Neuron (in vitro differentiated cells): ENCODE data around the gene SMARCA2.

Experiments used
- H2AFZ ChIP-seq: one replicate; pipeline ENCODE4 v1.6.1; 2013; ENCODE audit warnings: low read depth, mild to moderate bottlenecking, inconsistent platforms, low read length, moderate library complexity
- H3K27me3 ChIP-seq: one replicate; pipeline ENCODE4 v1.6.1; 2013; ENCODE audit warnings: low read length; ENCODE audit not compliant: insufficient read depth
- H3K36me3 ChIP-seq: one replicate; pipeline ENCODE4 v1.6.1; 2013; ENCODE audit warnings: low read length; ENCODE audit not compliant: insufficient read depth
- H3K4me1 ChIP-seq: one replicate; pipeline ENCODE4 v1.6.1; 2013; ENCODE audit warnings: low read length; ENCODE audit not compliant: insufficient read depth
- H3K4me3 ChIP-seq: 2 replicates; pipeline ENCODE4 v1.5.1; 2013; ENCODE audit warnings: mild to moderate bottlenecking, low read length, moderate library complexity
- H3K9me3 ChIP-seq: one replicate; pipeline ENCODE4 v1.6.1; 2013; ENCODE audit warnings: low read length

The SMARCA2 gene

DNA sequence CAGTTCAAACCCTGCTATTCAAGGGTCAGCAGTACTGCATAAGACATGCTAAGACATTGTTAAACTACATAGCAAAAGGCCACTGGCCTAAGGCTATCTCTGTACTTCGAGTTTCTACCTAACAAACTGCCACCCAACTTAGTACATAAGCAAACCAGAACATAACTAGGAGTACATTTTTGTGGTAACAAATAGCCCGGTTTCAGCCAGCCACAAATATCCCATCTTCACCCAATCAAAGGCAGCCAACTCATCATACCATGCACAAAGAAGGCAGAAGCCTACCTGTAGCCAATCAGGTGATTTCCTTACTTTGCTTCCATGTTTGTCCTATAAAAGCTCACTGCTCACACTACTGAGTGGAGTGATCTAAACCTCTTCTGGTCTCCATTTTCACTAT is 201.4 kb downstream of the SMARCA2 start:
- H3K9me3 ChIP-seq, result no peaks in the 10 kb centered on the region
- no peak overlapping the region for H2AFZ ChIP-seq
- no peak overlapping the region for H3K4me3 ChIP-seq
- no peaks in the 10 kb centered on the region for H3K27me3 ChIP-seq
- H3K36me3 ChIP-seq, result no peaks in the 10 kb centered on the region
- H3K4me1 ChIP-seq, result peaks cover 10% of the 10 kb centered on the region

GRCh38 chr9:2217540-2217939 is 202.4 kb downstream of the SMARCA2 start:
- H3K9me3 ChIP-seq, result no peaks in the 10 kb centered on the region
- H3K36me3 ChIP-seq, result no peaks in the 10 kb centered on the region
- H2AFZ ChIP-seq, result no peak overlapping the region
- H3K27me3 ChIP-seq, result no peaks in the 10 kb centered on the region
- no peak overlapping the region for H3K4me3 ChIP-seq
- H3K4me1 ChIP-seq, result peaks cover 10% of the 10 kb centered on the region

GRCh38 chr9:2220036-2220435 is 204.9 kb downstream of the SMARCA2 start:
- Histone ChIP-seq H3K9me3 (no peaks in the 10 kb centered on the region), H3K27me3 (no peaks in the 10 kb centered on the region), H3K4me1 (peaks cover 10% of the 10 kb centered on the region), H2AFZ (no peak overlapping the region), H3K36me3 (no peaks in the 10 kb centered on the region), H3K4me3 (no peak overlapping the region)

DNA sequence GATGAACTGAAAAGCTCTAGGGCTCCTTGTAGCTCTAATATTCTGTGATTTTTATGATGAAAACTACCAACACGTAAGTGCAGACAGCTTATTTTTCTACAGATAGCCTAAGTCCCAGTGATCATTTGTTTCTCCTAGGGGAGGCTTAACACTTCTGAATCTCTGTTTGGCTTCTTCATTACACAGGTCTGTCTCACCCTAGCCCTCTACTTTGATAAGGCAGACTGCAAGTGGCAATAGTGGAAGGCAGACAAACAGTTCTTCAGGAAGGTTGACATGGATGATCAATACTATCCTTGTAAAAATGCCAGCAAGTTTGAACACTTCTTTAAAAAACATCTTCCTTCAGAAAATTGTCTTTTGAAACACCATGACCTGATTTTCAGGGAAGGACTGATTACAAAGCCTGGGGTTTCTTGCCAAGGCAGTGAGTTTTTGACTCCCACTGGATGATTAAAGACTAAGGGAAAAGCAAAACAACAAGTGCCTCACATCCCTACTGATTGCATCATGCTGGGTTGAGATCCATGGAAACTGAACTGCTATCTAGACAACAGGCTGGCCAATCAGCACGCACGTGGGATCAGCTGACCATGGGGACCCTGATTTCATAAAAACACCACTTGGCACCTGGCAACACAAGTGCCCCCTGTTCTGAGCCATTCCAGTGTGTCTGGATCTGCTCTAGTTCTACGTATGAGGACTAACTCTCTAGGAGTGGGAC is 212.2 kb downstream of the SMARCA2 start:
- Histone ChIP-seq H3K9me3 (no peaks in the 10 kb centered on the region), H3K4me1 (no peaks in the 10 kb centered on the region), H3K27me3 (no peaks in the 10 kb centered on the region), H3K4me3 (no peak overlapping the region), H2AFZ (no peak overlapping the region), H3K36me3 (no peaks in the 10 kb centered on the region)

- H3K27me3 ChIP-seq, result no peaks in the 10 kb centered on the region
- no peaks in the 10 kb centered on the region for H3K9me3 ChIP-seq
- H3K4me1 ChIP-seq, result no peaks in the 10 kb centered on the region
- H3K4me3 ChIP-seq, result no peak overlapping the region
- no peak overlapping the region for H2AFZ ChIP-seq
- H3K36me3 ChIP-seq, result no peaks in the 10 kb centered on the region
These were observed 213.0 kb downstream of the SMARCA2 start for GRCh38 chr9:2228132-2228531.

GRCh38 chr9:2228641-2229040 is 213.5 kb downstream of the SMARCA2 start:
- Histone ChIP-seq H3K9me3 (no peaks in the 10 kb centered on the region), H2AFZ (no peak overlapping the region), H3K27me3 (no peaks in the 10 kb centered on the region), H3K36me3 (no peaks in the 10 kb centered on the region), H3K4me1 (no peaks in the 10 kb centered on the region), H3K4me3 (no peak overlapping the region)

DNA sequence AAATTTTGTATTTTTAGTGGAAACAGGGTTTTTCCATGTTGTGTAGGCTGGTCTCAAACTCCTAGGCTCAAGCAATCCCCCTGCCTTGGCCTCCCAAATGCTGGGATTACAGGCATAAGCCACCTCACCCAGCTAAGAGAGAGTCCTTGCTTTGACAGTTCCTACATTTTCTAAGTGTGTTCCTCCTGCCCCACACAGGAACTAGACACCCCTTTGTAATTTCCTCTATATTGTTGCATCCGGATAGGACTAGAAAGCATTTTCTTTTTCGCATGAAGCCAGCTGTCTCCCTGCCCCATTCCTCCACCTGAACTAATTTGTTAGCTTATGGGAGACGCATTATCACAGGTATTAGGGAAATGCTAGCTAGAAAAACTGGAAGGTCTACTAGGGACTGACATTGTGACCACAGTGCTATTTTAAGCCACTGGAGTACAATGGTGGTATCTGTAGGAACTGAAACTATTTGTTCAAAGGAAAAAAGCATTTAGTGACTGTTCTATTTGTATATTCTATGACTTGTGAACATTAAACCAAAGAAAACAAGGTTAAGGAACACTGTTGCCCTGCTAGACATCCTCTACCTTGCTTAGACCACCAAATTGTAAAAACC is 214.1 kb downstream of the SMARCA2 start:
- Histone ChIP-seq H3K27me3 (no peaks in the 10 kb centered on the region), H2AFZ (no peak overlapping the region), H3K4me3 (no peak overlapping the region), H3K4me1 (peaks cover 2% of the 10 kb centered on the region), H3K36me3 (no peaks in the 10 kb centered on the region), H3K9me3 (no peaks in the 10 kb centered on the region)

DNA sequence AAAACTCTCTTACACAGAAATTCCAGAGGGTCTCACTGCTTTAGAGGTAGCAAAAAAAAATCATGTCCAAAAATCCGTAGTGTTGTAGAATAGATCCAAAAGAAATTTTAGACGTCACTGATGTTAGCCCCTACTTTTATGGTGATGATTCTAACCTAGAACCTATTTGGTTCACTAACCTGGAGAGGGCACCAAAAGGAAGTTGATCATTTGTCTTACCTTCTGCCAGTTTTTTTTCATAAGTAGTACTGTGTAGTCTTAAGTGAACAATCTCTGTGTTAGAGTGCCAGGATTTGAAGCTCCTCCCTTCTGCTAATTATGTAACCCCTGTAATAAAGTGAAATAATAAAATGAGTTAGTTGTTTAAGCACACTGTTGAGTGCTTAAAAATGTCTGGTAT is 215.2 kb downstream of the SMARCA2 start:
- H2AFZ ChIP-seq, result no peak overlapping the region
- H3K9me3 ChIP-seq, result no peaks in the 10 kb centered on the region
- H3K4me3 ChIP-seq, result no peak overlapping the region
- peaks cover 7% of the 10 kb centered on the region for H3K4me1 ChIP-seq
- H3K27me3 ChIP-seq, result no peaks in the 10 kb centered on the region
- H3K36me3 ChIP-seq, result no peaks in the 10 kb centered on the region

- Histone ChIP-seq H3K4me1 (peaks cover 7% of the 10 kb centered on the region), H2AFZ (no peak overlapping the region), H3K9me3 (no peaks in the 10 kb centered on the region), H3K36me3 (no peaks in the 10 kb centered on the region), H3K4me3 (no peak overlapping the region), H3K27me3 (no peaks in the 10 kb centered on the region)
These were observed 216.0 kb downstream of the SMARCA2 start for GRCh38 chr9:2231101-2231500.

DNA sequence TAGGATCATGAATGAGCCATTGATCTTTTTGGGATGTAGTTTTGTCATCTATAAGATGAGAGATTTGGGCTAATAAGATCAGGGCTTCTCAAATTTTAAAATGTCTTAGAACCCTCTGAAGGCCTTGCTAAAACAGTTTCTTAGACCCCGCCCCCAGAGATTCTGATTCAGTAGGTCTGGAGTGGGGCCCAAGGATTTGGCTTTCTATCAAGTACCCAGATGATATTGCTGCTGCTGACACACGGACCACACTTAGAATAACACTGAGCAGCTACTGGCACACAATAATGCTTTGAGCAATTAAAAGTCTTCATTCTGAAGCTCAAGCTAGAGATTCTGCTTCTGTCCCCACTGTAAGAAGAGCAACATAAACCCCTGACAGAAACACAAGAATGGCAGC is 216.7 kb downstream of the SMARCA2 start:
- peaks cover 7% of the 10 kb centered on the region for H3K4me1 ChIP-seq
- no peaks in the 10 kb centered on the region for H3K27me3 ChIP-seq
- no peak overlapping the region for H3K4me3 ChIP-seq
- no peak overlapping the region for H2AFZ ChIP-seq
- no peaks in the 10 kb centered on the region for H3K9me3 ChIP-seq
- no peaks in the 10 kb centered on the region for H3K36me3 ChIP-seq

DNA sequence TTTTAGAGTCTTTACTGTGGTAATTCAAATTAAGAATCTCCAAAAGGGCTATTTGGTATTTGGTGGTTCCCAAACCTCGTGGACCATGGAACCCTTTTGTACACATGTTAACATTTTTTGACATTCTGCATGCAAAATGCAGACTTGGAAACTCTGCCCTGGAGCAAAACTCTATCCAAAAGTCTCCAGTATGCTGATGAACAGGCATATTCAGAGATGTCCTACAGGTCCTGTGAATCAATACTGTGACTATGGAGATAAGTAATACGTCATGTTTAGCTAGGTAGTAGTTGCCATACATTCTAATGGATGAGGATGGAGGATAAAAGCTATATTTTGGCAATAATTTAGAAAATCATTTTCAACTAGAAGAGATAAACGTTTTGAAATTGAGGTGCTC is 218.1 kb downstream of the SMARCA2 start:
- Histone ChIP-seq H3K4me3 (no peak overlapping the region), H2AFZ (no peak overlapping the region), H3K9me3 (no peaks in the 10 kb centered on the region), H3K27me3 (no peaks in the 10 kb centered on the region), H3K4me1 (peaks cover 7% of the 10 kb centered on the region), H3K36me3 (no peaks in the 10 kb centered on the region)

- Histone ChIP-seq H3K36me3 (no peaks in the 10 kb centered on the region), H3K4me1 (peaks cover 7% of the 10 kb centered on the region), H3K4me3 (no peak overlapping the region), H2AFZ (no peak overlapping the region), H3K9me3 (no peaks in the 10 kb centered on the region), H3K27me3 (no peaks in the 10 kb centered on the region)
These were observed 219.3 kb downstream of the SMARCA2 start for GRCh38 chr9:2234371-2234893.

DNA sequence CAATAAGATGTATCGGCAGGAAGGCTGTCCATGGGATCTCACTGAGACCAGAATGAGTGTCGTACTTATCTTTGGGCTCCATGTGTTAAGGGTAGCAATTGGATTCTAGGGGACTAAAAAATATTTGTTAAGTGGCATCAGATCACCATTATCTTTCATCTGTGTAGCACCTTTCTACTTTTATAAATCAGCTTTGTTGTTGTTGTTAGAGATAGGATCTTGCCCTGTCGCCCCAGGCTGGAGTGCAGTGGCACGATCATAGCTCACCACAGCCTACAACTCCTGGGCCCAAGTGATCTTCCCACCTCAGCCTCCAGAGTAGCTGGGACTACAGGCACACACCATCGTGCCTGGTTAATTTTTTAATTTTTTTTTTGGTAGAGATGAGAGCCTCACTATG is 220.5 kb downstream of the SMARCA2 start:
- no peaks in the 10 kb centered on the region for H3K9me3 ChIP-seq
- no peak overlapping the region for H3K4me3 ChIP-seq
- H3K27me3 ChIP-seq, result no peaks in the 10 kb centered on the region
- no peaks in the 10 kb centered on the region for H3K36me3 ChIP-seq
- H3K4me1 ChIP-seq, result peaks cover 17% of the 10 kb centered on the region
- no peak overlapping the region for H2AFZ ChIP-seq
